Thoracic aorta (tissue), 2 donors: ENCODE results near the gene SENP2. TPM values are rescaled to one million over a fixed set of nuclear protein-coding genes. Genes with fewer than 3 reads are reported as not detected.
"Not testable (repeated sequence)": the region's sequence is repeated elsewhere in the genome, so short reads cannot be mapped to it uniquely, and the experiment has no call there.

Source experiments
- ATAC-seq: fragments of 150-250 bp; one replicate; pipeline ENCODE4 v1.8.0; 2017; ENCODE audit warnings: low read depth; ENCODE audit not compliant: insufficient number of reproducible peaks, low FRiP score
- DNase-seq: peaks from one replicate; pipeline ENCODE4 v3.0.0-alpha.2; 2020; ENCODE audit warnings: low spot score
- H3K27ac ChIP-seq, 2 donors: fragments of 200-600 bp; sonication (generic); 1 replicate in 1 of 2; 2 replicates in 1 of 2; pipeline ENCODE4 v1.5.1; 2016; ENCODE audit warnings: mild to moderate bottlenecking in 2 of 2, moderate library complexity in 2 of 2
- H3K27me3 ChIP-seq: fragments of 200-600 bp; sonication (generic); replicated peaks from 2 replicates; pipeline ENCODE4 v1.6.0; 2016; ENCODE audit warnings: mild to moderate bottlenecking; ENCODE audit not compliant: insufficient read depth
- H3K36me3 ChIP-seq: fragments of 200-600 bp; sonication (generic); one replicate; pipeline ENCODE4 v1.5.1; 2016
- H3K4me1 ChIP-seq, 2 donors: fragments of 200-600 bp; sonication (generic); 1 replicate in 1 of 2; 2 replicates in 1 of 2; pipeline versions ENCODE4 v1.5.1 to v1.6.0; 2016; ENCODE audit warnings: low read depth in 2 of 2, mild to moderate bottlenecking in 1 of 2; ENCODE audit not compliant: control insufficient read depth in 1 of 2
- H3K4me3 ChIP-seq: fragments of 200-600 bp; sonication (generic); 2 replicates; pipeline ENCODE4 v1.5.1; 2016; ENCODE audit warnings: mild to moderate bottlenecking
- H3K9me3 ChIP-seq: fragments of 200-600 bp; sonication (generic); 2 replicates; pipeline ENCODE4 v1.5.1; 2016
- total RNA-seq, 2 donors: library from RNA; depleted of rRNA; stranded (reverse); fragments of >200 nt; gene quantifications; one replicate each; pipeline versions ENCODE4 v1.1.0 to v1.2.3, GENCODE V29; 2016
- TF ChIP-seq, protein P1 (sequence below): fragments of 200-600 bp; sonication (generic); IDR thresholded peaks from one replicate; pipeline ENCODE4 v1.5.1; 2019; ENCODE audit warnings: antibody characterized with exemption

SENP2 gene
- total RNA-seq, 2 donors from 2014 or later = 23.2 to 49.0 TPM

DNA sequence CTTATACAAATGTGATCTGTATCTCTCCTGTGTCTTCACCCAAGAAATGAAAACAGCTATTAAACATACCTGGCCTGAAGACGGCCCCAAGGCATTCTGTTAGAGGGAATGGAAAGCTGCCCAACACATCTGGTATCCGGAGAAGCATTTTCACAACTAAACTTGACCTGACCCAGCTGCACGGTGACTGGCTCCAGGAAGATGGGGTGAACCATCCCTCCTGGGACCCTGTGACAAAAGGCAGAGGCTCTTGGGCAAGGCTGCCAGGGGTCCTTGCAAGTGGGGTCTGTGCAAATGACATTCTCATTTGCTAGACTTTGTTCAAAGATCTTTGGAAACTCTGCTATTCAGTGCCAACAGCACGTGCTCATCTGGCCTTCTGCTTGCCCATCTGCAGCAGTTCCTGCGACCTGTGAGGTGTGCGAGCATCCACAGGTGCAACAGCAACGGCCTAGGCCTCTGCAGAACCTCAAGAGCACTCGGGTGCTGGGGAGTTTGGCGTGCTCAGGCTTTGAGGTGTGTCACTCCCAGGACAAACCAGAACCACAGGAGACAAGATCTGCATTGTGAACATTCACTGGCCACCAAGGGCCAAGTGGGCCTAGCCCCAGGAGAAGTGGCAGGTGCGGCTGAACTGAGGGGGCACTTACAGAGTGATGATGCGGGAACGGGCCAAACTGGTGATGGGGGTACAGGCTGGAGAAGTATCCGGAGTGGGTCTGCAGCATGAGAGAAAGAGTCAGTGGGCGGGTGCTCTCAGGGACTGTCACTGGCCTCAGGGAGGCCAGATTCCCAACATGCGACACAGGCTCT is 71.8 kb downstream of the SENP2 start:
- DNase-seq = no peak

DNA sequence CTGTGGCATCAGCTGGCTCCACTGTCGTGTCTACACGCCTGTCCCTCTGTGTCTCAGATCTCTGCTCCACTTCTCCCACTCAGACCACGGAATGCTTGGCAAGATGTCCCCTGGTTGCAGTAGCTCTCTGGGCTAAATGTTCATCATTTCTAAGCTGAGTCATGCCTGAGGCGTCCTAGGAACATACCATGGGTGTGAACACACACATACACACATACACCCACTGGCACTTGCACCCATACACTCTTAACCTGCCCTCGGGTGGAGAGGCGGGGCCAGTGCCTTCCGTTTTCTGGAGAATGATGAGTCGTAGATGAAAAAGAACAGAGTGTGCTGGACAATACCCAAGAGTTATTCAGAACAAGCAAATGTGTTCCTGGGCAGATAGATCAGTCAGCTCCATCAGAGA is 72.4 kb downstream of the SENP2 start:
- TF ChIP-seq, protein P1, sequence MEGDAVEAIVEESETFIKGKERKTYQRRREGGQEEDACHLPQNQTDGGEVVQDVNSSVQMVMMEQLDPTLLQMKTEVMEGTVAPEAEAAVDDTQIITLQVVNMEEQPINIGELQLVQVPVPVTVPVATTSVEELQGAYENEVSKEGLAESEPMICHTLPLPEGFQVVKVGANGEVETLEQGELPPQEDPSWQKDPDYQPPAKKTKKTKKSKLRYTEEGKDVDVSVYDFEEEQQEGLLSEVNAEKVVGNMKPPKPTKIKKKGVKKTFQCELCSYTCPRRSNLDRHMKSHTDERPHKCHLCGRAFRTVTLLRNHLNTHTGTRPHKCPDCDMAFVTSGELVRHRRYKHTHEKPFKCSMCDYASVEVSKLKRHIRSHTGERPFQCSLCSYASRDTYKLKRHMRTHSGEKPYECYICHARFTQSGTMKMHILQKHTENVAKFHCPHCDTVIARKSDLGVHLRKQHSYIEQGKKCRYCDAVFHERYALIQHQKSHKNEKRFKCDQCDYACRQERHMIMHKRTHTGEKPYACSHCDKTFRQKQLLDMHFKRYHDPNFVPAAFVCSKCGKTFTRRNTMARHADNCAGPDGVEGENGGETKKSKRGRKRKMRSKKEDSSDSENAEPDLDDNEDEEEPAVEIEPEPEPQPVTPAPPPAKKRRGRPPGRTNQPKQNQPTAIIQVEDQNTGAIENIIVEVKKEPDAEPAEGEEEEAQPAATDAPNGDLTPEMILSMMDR = no peak
- Histone ChIP-seq H3K36me3 (no peaks in the 10 kb centered on the region), H3K4me1 (peaks cover 23 to 49% of the 10 kb centered on the region in 2 donors), H3K27ac (peak overlapping the region; percentile 29 to 59), H3K9me3 (no peaks in the 10 kb centered on the region), H3K27me3 (no peaks in the 10 kb centered on the region), H3K4me3 (no peak overlapping the region)
- peak; percentile 68 for ATAC-seq
- DNase-seq = peak; percentile 77

More for the DNA sequence above, 71.8 kb downstream of the SENP2 start:
- H3K4me3 ChIP-seq = no peak overlapping the region
- no peak for ATAC-seq
- H3K27me3 ChIP-seq = no peaks in the 10 kb centered on the region
- H3K9me3 ChIP-seq = no peaks in the 10 kb centered on the region
- peak overlapping the region; percentile 31 to 76 for H3K27ac ChIP-seq
- H3K4me1 ChIP-seq = peaks cover 23 to 49% of the 10 kb centered on the region in 2 donors
- H3K36me3 ChIP-seq = no peaks in the 10 kb centered on the region
- TF ChIP-seq, protein P1 = no peak

DNA sequence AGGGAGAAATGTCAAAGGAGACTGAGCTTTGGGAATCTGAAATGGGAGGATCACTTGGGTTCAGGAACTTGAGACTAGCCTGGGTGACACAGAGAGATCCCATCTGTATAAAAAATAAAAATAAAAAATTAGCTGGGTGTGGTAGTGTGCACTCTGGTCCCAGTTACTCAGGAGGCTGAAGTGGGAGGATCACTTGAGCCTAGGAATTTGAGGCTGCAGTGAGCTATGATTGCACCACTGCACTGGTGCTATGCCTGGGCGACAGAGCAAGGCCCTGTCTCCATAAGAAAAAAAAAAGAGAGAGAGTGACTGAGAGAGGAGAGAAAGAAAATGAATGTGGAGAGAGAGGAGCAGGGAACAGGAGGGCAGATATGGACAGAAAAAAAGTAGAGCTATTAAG is 72.8 kb downstream of the SENP2 start:
- H3K27me3 ChIP-seq = no peaks in the 10 kb centered on the region
- peak overlapping the region; percentile 29 to 59 for H3K27ac ChIP-seq
- H3K4me1 ChIP-seq = peaks cover 23 to 49% of the 10 kb centered on the region in 2 donors
- H3K36me3 ChIP-seq = no peaks in the 10 kb centered on the region
- no peak overlapping the region for H3K4me3 ChIP-seq
- no peaks in the 10 kb centered on the region for H3K9me3 ChIP-seq
- peak; percentile 1 for ATAC-seq
- DNase-seq = no peak
- TF ChIP-seq, protein P1 = no peak

DNA sequence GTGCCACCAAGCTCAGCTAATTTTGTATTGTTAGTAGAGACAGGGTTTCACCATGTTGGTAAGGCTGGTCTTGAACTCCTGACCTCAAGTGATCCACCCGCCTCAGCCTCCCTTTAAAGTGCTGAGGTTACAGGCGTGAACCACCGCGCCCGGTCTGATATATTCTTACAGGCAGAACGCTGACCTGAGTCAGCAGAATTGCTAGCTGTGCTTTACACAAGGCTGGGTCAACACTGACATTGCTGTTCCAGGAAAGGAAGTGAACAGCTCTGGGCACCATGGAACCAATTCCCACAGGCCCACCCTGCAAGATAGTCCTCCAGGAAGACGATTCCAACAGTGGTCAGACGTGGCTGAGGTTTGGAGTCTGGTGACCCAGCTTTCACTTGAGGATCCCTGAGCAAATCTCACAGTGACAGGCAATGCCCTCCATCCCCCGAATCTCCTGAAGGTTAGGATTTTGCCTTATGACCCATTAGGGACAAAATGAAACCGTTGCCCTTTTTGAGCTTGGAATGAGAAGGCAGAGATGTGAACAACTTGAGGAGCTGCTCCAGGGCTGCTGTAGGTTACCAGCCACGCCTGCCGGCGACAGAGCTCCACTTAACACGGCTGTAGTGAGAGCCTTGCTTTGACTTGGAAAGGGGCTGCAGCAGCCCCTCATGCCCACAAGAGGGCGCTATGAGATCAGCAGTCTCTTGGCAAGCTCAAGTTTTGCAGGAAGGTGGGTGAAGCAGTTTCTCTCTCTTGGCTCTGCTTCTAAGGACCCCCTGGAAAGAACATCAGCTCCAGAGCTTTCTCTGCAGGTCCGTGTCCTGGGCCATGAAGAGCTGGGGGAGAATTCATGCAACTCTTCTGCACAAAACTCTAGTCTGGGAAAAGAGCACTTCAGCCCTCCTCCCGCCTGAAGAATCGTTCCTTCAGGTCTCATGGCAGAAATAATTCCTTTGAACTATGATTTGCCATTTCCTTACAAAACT is 74.1 kb downstream of the SENP2 start:
- Histone ChIP-seq H3K4me1 (peaks cover 23 to 49% of the 10 kb centered on the region in 2 donors), H3K36me3 (no peaks in the 10 kb centered on the region), H3K9me3 (no peaks in the 10 kb centered on the region), H3K4me3 (peak overlapping the region; percentile 45), H3K27me3 (no peaks in the 10 kb centered on the region), H3K27ac (peak overlapping the region in 1 of 2 donors; percentile 3)
- no peak for DNase-seq
- ATAC-seq = no peak
- TF ChIP-seq, protein P1 = peak; percentile 94

DNA sequence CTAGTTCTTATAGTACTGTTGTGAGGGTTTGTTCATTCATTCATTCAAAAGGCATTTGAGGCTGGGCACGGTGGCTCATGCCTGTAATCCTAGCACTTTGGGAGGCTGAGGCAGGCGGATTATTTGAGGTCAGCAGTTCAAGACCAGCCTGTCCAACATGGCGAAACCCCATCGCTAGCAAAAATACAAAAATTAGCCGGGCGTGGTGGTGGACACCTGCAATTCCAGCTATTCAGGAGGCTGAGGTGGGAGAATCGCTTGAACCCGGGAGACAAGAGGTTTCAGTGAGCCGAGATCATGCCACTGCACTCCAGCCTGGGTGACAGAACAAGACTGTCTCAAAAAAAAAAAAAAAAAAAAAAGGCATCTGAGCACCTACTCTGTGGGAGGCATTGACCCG is 75.2 kb downstream of the SENP2 start:
- not testable (repeated sequence) for H3K27me3 ChIP-seq, H3K4me3 ChIP-seq, DNase-seq, H3K36me3 ChIP-seq, H3K9me3 ChIP-seq, H3K27ac ChIP-seq, ATAC-seq
- peaks cover 18 to 39% of the 10 kb centered on the region in 2 donors for H3K4me1 ChIP-seq
